ENCODE results near the gene ZBTB20. TPM values are rescaled to one million over a fixed set of nuclear protein-coding genes. Genes with fewer than 3 reads are reported as not detected.

The ZBTB20 gene
- total RNA-seq, 1 experiment from 2014 or later = 12.8 TPM

GRCh38 chr3:114565216-114565615, 581.9 kb downstream of the ZBTB20 start:
- H3K36me3 ChIP-seq (ENCODE audit: control insufficient read depth, insufficient read depth, low read length) = no peaks in the 10 kb centered on the region
- H3K4me1 ChIP-seq = no peaks in the 10 kb centered on the region
- no TSS peak for BruUV-seq (replicated peaks)
- H3K27ac Mint-ChIP-seq (ENCODE audit: unreplicated experiment) = no peak overlapping the region
- no peak for DNase-seq
- TF ChIP-seq CTCF (IDR thresholded peaks at IDR 0.05; ENCODE audit: insufficient read depth in 1 of 2, low read depth in 1 of 2, low read length in 1 of 2, severe bottlenecking in 1 of 2, unreplicated experiment in 1 of 2) = no peak
- H3K9me3 ChIP-seq = no peaks in the 10 kb centered on the region
- no peaks in the 10 kb centered on the region for H3K27me3 ChIP-seq (replicated peaks; ENCODE audit: control insufficient read depth, insufficient read depth, low read length)
- intact Hi-C loops (cut with micrococcal nuclease; ENCODE audit: unreplicated experiment) = no loop called here
- no peaks in the 10 kb centered on the region for H3K4me1 Mint-ChIP-seq (ENCODE audit: low read depth, unreplicated experiment)
- H3K9me3 Mint-ChIP-seq (ENCODE audit: unreplicated experiment) = no peaks in the 10 kb centered on the region
- CTCF ChIA-PET = no interaction called here
- no peaks in the 10 kb centered on the region for H3K27me3 Mint-ChIP-seq (ENCODE audit: insufficient read depth, unreplicated experiment)
- no peaks in the 10 kb centered on the region for H3K36me3 Mint-ChIP-seq (ENCODE audit: insufficient read depth, unreplicated experiment)
- POLR2A ChIA-PET = no interaction called here
- H3K4me3 ChIP-seq (ENCODE audit: low read depth, low read length) = no peak overlapping the region
- no peak overlapping the region for H3K4me3 Mint-ChIP-seq (ENCODE audit: unreplicated experiment)

GRCh38 chr3:114563720-114564119, 583.4 kb downstream of the ZBTB20 start:
- H3K27me3 Mint-ChIP-seq (ENCODE audit: insufficient read depth, unreplicated experiment) = no peaks in the 10 kb centered on the region
- H3K4me1 ChIP-seq = no peaks in the 10 kb centered on the region
- CTCF ChIA-PET = no interaction called here
- BruUV-seq (replicated peaks) = no TSS peak
- H3K36me3 ChIP-seq (ENCODE audit: control insufficient read depth, insufficient read depth, low read length) = no peaks in the 10 kb centered on the region
- H3K4me3 Mint-ChIP-seq (ENCODE audit: unreplicated experiment) = no peak overlapping the region
- no peaks in the 10 kb centered on the region for H3K9me3 ChIP-seq
- H3K4me1 Mint-ChIP-seq (ENCODE audit: low read depth, unreplicated experiment) = no peaks in the 10 kb centered on the region
- H3K4me3 ChIP-seq (ENCODE audit: low read depth, low read length) = no peak overlapping the region
- DNase-seq = no peak
- H3K27ac Mint-ChIP-seq (ENCODE audit: unreplicated experiment) = no peak overlapping the region
- no peaks in the 10 kb centered on the region for H3K36me3 Mint-ChIP-seq (ENCODE audit: insufficient read depth, unreplicated experiment)
- POLR2A ChIA-PET = no interaction called here
- H3K27me3 ChIP-seq (replicated peaks; ENCODE audit: control insufficient read depth, insufficient read depth, low read length) = no peaks in the 10 kb centered on the region
- H3K9me3 Mint-ChIP-seq (ENCODE audit: unreplicated experiment) = no peaks in the 10 kb centered on the region
- intact Hi-C loops (cut with micrococcal nuclease; ENCODE audit: unreplicated experiment) = no loop called here
- TF ChIP-seq CTCF (IDR thresholded peaks at IDR 0.05; ENCODE audit: insufficient read depth in 1 of 2, low read depth in 1 of 2, low read length in 1 of 2, severe bottlenecking in 1 of 2, unreplicated experiment in 1 of 2) = no peak

- H3K27ac Mint-ChIP-seq (ENCODE audit: unreplicated experiment) = no peak overlapping the region
- H3K36me3 ChIP-seq (ENCODE audit: control insufficient read depth, insufficient read depth, low read length) = no peaks in the 10 kb centered on the region
- POLR2A ChIA-PET = no interaction called here
- H3K27me3 ChIP-seq (replicated peaks; ENCODE audit: control insufficient read depth, insufficient read depth, low read length) = no peaks in the 10 kb centered on the region
- BruUV-seq (replicated peaks) = no TSS peak
- no peaks in the 10 kb centered on the region for H3K9me3 Mint-ChIP-seq (ENCODE audit: unreplicated experiment)
- intact Hi-C loops (cut with micrococcal nuclease; ENCODE audit: unreplicated experiment) = no loop called here
- no peaks in the 10 kb centered on the region for H3K4me1 ChIP-seq
- no peaks in the 10 kb centered on the region for H3K4me1 Mint-ChIP-seq (ENCODE audit: low read depth, unreplicated experiment)
- TF ChIP-seq CTCF (IDR thresholded peaks at IDR 0.05; ENCODE audit: insufficient read depth in 1 of 2, low read depth in 1 of 2, low read length in 1 of 2, severe bottlenecking in 1 of 2, unreplicated experiment in 1 of 2) = no peak
- H3K4me3 Mint-ChIP-seq (ENCODE audit: unreplicated experiment) = no peak overlapping the region
- no peak for DNase-seq
- no peaks in the 10 kb centered on the region for H3K9me3 ChIP-seq
- H3K4me3 ChIP-seq (ENCODE audit: low read depth, low read length) = no peak overlapping the region
- H3K36me3 Mint-ChIP-seq (ENCODE audit: insufficient read depth, unreplicated experiment) = peaks cover 4% of the 10 kb centered on the region
- no peaks in the 10 kb centered on the region for H3K27me3 Mint-ChIP-seq (ENCODE audit: insufficient read depth, unreplicated experiment)
- CTCF ChIA-PET = no interaction called here
These were observed 584.5 kb downstream of the ZBTB20 start for GRCh38 chr3:114562557-114562956.

Measured in Caco-2 (cell line).